Gastrocnemius medialis (tissue), 4 donors: ENCODE results near the gene MON1A. TPM values are rescaled to one million over a fixed set of nuclear protein-coding genes. Genes with fewer than 3 reads are reported as not detected.

Experiments
- ATAC-seq, 2 donors: fragments of 150-250 bp; one replicate each; pipeline ENCODE4 v1.9.1; 2016
- DNase-seq, 2 donors: peaks; one replicate each; pipeline ENCODE4 v3.0.0-alpha.2; 2019
- H3K27ac ChIP-seq, 4 donors: fragments of 200-600 bp; sonication (generic); 1 replicate in 1 of 4; 2 replicates in 3 of 4; pipeline ENCODE4 v1.5.1; 2016 to 2018; ENCODE audit warnings: mild to moderate bottlenecking in 2 of 4, moderate library complexity in 1 of 4
- H3K27me3 ChIP-seq, 3 donors: fragments of 200-600 bp; sonication (generic) in 2 of 3; 1 replicate in 1 of 3; 2 replicates in 2 of 3; pipeline versions ENCODE4 v1.5.1 to v1.6.0; 2016 to 2019; ENCODE audit warnings: mild to moderate bottlenecking in 1 of 3, moderate library complexity in 1 of 3
- H3K36me3 ChIP-seq, 2 donors: fragments of 200-600 bp; sonication (generic) in 1 of 2; one replicate each; pipeline ENCODE4 v1.5.1; 2017 to 2018
- H3K4me1 ChIP-seq, 2 donors: fragments of 200-600 bp; sonication (generic) in 1 of 2; one replicate each; pipeline ENCODE4 v1.5.1; 2016 to 2017; ENCODE audit warnings: mild to moderate bottlenecking in 2 of 2
- H3K4me3 ChIP-seq, 4 donors: fragments of 200-600 bp; sonication (generic) in 3 of 4; 1 replicate in 1 of 4; 2 replicates in 3 of 4; pipeline ENCODE4 v1.5.1; 2016 to 2019; ENCODE audit warnings: mild to moderate bottlenecking in 2 of 4
- H3K9me3 ChIP-seq, 3 donors: fragments of 200-600 bp; sonication (generic) in 2 of 3; 1 replicate in 1 of 3; 2 replicates in 2 of 3; pipeline ENCODE4 v1.5.1; 2016 to 2019
- CTCF ChIP-seq, 5 experiments: fragments of 450-650 bp in 3 of 5; fragments of 200-600 bp in 2 of 5; sonication (generic) in 2 of 5; IDR thresholded peaks in 4 of 5; conservative IDR thresholded peaks in 1 of 5; 1 replicate in 4 of 5; 2 replicates in 1 of 5; pipeline ENCODE4 v1.5.1; 2016 to 2019; ENCODE audit warnings: antibody characterized with exemption in 5 of 5, mild to moderate bottlenecking in 3 of 5, moderate library complexity in 3 of 5
- POLR2A ChIP-seq, 2 donors: fragments of 450-650 bp; IDR thresholded peaks; one replicate each; pipeline ENCODE4 v1.6.1; 2017; ENCODE audit warnings: antibody characterized with exemption in 2 of 2, mild to moderate bottlenecking in 2 of 2, moderate library complexity in 2 of 2
- in situ Hi-C, 4 donors: fragments of 200-750 bp; cut with MboI; loops; one replicate each; pipeline versions ENCODE4 v1.15.0 to v1.8.0; 2017; ENCODE audit warnings: low sequenced_read_pairs in 4 of 4
- intact Hi-C: fragments of 100-400 bp; cut with DNase I; formaldehyde crosslinking; loops from one replicate; pipeline ENCODE4 v1.15.1; 2023; ENCODE audit warnings: low total_unique reads
- total RNA-seq, 4 donors: library from RNA; depleted of rRNA; stranded (reverse); fragments of >200 nt; gene quantifications; one replicate each; pipeline versions ENCODE4 v1.1.0 to v1.2.3, GENCODE V29; 2016

Gene MON1A
- total RNA-seq, 4 donors from 2014 or later: 13.9 to 41.9 (median 23.9) TPM

- ATAC-seq (no peak), DNase-seq (no peak)
- in situ Hi-C loops: no loop called here
- Histone ChIP-seq H3K27me3 (no peaks in the 10 kb centered on the region), H3K4me3 (no peak overlapping the region), H3K9me3 (no peaks in the 10 kb centered on the region), H3K36me3 (no peaks in the 10 kb centered on the region), H3K4me1 (peaks cover 8 to 23% of the 10 kb centered on the region in 2 donors), H3K27ac (no peak overlapping the region)
- TF ChIP-seq POLR2A (IDR thresholded peaks at IDR 0.05) (no peak), CTCF (IDR thresholded peaks at IDR 0.05 in 4 of 5, conservative IDR thresholded peaks at IDR 0.05 in 1 of 5) (no peak)
- intact Hi-C loops: no loop called here
Observed at GRCh38 chr3:49878686-49879085, 50.9 kb downstream of the MON1A start.

DNA sequence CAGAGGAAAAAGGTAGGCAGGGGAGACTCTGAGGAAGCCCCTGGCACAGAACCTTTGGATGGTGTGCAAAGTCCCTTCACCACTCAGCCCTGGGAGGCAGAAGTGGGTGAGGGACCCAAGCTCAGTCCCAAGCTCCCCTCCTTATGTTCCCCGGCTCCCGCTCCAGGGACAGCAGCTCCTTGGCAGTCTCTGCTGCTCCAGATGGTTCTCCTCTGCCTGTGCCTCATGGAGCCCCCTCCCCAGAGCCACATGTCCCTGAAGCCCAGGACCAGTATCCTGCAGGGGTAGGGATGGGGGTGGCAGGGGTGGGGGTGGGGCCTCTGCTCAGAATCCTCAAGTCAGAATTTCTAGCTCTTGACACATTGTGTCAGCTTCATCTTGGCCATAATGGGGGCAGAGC is 51.9 kb downstream of the MON1A start:
- in situ Hi-C loops (no loop called here), intact Hi-C loops (no loop called here)
- no peak overlapping the region for H3K27ac ChIP-seq
- no peak overlapping the region for H3K4me3 ChIP-seq
- no peaks in the 10 kb centered on the region for H3K9me3 ChIP-seq
- DNase-seq: no peak
- no peaks in the 10 kb centered on the region for H3K36me3 ChIP-seq
- H3K4me1 ChIP-seq: peaks cover 8 to 23% of the 10 kb centered on the region in 2 donors
- no peaks in the 10 kb centered on the region for H3K27me3 ChIP-seq
- no peak for TF ChIP-seq POLR2A (IDR thresholded peaks at IDR 0.05)
- TF ChIP-seq CTCF (IDR thresholded peaks at IDR 0.05 in 4 of 5, conservative IDR thresholded peaks at IDR 0.05 in 1 of 5): no peak
- no peak for ATAC-seq

GRCh38 chr3:49876567-49876966 is 53.0 kb downstream of the MON1A start:
- no peak for ATAC-seq
- intact Hi-C loops: no loop called here

GRCh38 chr3:49873623-49874022 is 56.0 kb downstream of the MON1A start:
- no peak for TF ChIP-seq CTCF (IDR thresholded peaks at IDR 0.05 in 4 of 5, conservative IDR thresholded peaks at IDR 0.05 in 1 of 5)
- no peak for TF ChIP-seq POLR2A (IDR thresholded peaks at IDR 0.05)
- peaks cover 21 to 28% (median 26%) of the 10 kb centered on the region in 3 donors for H3K27me3 ChIP-seq
- DNase-seq (no peak), ATAC-seq (no peak)
- H3K4me3 ChIP-seq: no peak overlapping the region
- no peaks in the 10 kb centered on the region for H3K9me3 ChIP-seq
- in situ Hi-C loops (no loop called here), intact Hi-C loops (no loop called here)
- H3K4me1 ChIP-seq: peaks cover 8 to 10% of the 10 kb centered on the region in 2 donors
- H3K27ac ChIP-seq: no peak overlapping the region
- H3K36me3 ChIP-seq: no peaks in the 10 kb centered on the region

More at GRCh38 chr3:49876567-49876966, 53.0 kb downstream of the MON1A start:
- no peak for DNase-seq
- in situ Hi-C loops: no loop called here
- no peaks in the 10 kb centered on the region for H3K9me3 ChIP-seq
- H3K27me3 ChIP-seq: peaks cover 0 to 2% (median 0%) of the 10 kb centered on the region in 3 donors
- TF ChIP-seq CTCF (IDR thresholded peaks at IDR 0.05 in 4 of 5, conservative IDR thresholded peaks at IDR 0.05 in 1 of 5): no peak
- H3K4me3 ChIP-seq: no peak overlapping the region
- no peaks in the 10 kb centered on the region for H3K36me3 ChIP-seq
- H3K4me1 ChIP-seq: peaks cover 3 to 11% of the 10 kb centered on the region in 2 donors
- H3K27ac ChIP-seq: no peak overlapping the region

- in situ Hi-C loops (no loop called here), intact Hi-C loops (no loop called here)
- Histone ChIP-seq H3K27me3 (peaks cover 26 to 35% (median 33%) of the 10 kb centered on the region in 3 donors), H3K4me3 (no peak overlapping the region), H3K9me3 (no peaks in the 10 kb centered on the region), H3K4me1 (peaks cover 8 to 10% of the 10 kb centered on the region in 2 donors), H3K36me3 (no peaks in the 10 kb centered on the region), H3K27ac (no peak overlapping the region)
- no peak for TF ChIP-seq POLR2A (IDR thresholded peaks at IDR 0.05)
- no peak for TF ChIP-seq CTCF (IDR thresholded peaks at IDR 0.05 in 4 of 5, conservative IDR thresholded peaks at IDR 0.05 in 1 of 5)
- ATAC-seq (no peak), DNase-seq (no peak)
Observed at GRCh38 chr3:49872801-49873281, 56.8 kb downstream of the MON1A start.
